K562 (cell line): ENCODE data around the gene SUMF2. TPM values are rescaled to one million over a fixed set of nuclear protein-coding genes. Genes with fewer than 3 reads are reported as not detected.

Experiments
- BRF1 ChIP-seq: IDR thresholded peaks from 3 replicates; pipeline ENCODE4 v1.6.1; 2011; ENCODE audit warnings: borderline replicate concordance, mild to moderate bottlenecking; ENCODE audit not compliant: insufficient read length; ENCODE audit errors: extremely low read depth
- CBFB ChIP-seq: sonication (generic); formaldehyde crosslinking; IDR thresholded peaks from 2 replicates; pipeline ENCODE4 v1.4.0; 2020; ENCODE audit warnings: mild to moderate bottlenecking, missing genetic modification reagents
- CCAR2 ChIP-seq: fragments of 200-400 bp; formaldehyde crosslinking; IDR thresholded peaks from 2 replicates; pipeline ENCODE4 v1.6.1; 2017; ENCODE audit warnings: mild to moderate bottlenecking, low read depth, low read length
- E2F3 ChIP-seq: fragments of 250-450 bp; sonication (Bioruptor Pico); IDR thresholded peaks from 2 replicates; pipeline ENCODE4 v1.4.0; 2020; ENCODE audit warnings: mild to moderate bottlenecking
- FOXO4 ChIP-seq: fragments of 450-650 bp; formaldehyde crosslinking; IDR thresholded peaks from 2 replicates; pipeline ENCODE4 v1.4.0; 2020; ENCODE audit warnings: mild to moderate bottlenecking, moderate library complexity
- GTF2E2 ChIP-seq: fragments of 200-800 bp; sonication (Bioruptor generic); IDR thresholded peaks from 2 replicates; pipeline ENCODE4 v1.6.1; 2016; ENCODE audit warnings: missing genetic modification characterization, missing compliant biosample characterization
- MEIS2 ChIP-seq: fragments of 450-650 bp; IDR thresholded peaks from 2 replicates; pipeline ENCODE4 v1.6.1; 2014; ENCODE audit warnings: mild to moderate bottlenecking; ENCODE audit not compliant: partially characterized antibody
- PHF8 ChIP-seq: fragments of 200-600 bp; sonication (generic); IDR thresholded peaks from 2 replicates; pipeline ENCODE4 v1.6.1; 2012; ENCODE audit warnings: mixed run types, mild to moderate bottlenecking, inconsistent platforms, low read length, moderate library complexity, borderline replicate concordance
- RAD51 ChIP-seq: fragments of 450-650 bp; IDR thresholded peaks from 2 replicates; pipeline ENCODE4 v1.7.1; 2016; ENCODE audit warnings: low read depth, mild to moderate bottlenecking, borderline replicate concordance
- SMARCC2 ChIP-seq: fragments of 450-650 bp; IDR thresholded peaks from 2 replicates; pipeline ENCODE4 v1.6.1; 2017; ENCODE audit warnings: antibody characterized with exemption, moderate library complexity, mild to moderate bottlenecking, low read depth
- THRB ChIP-seq: fragments of 450-650 bp; formaldehyde crosslinking; conservative IDR thresholded peaks from 2 replicates; pipeline ENCODE4 v1.4.0; 2022; ENCODE audit warnings: mild to moderate bottlenecking, missing genetic modification characterization
- ZKSCAN3 ChIP-seq: fragments of 250-450 bp; sonication (Bioruptor Pico); IDR thresholded peaks from 2 replicates; pipeline ENCODE4 v1.4.0; 2020
- ZNF174 ChIP-seq: fragments of 250-450 bp; sonication (Bioruptor Pico); IDR thresholded peaks from 2 replicates; pipeline ENCODE4 v1.4.0; 2020; ENCODE audit warnings: mild to moderate bottlenecking
- ZNF347 ChIP-seq: fragments of 450-650 bp; formaldehyde crosslinking; IDR thresholded peaks from 2 replicates; pipeline ENCODE4 v1.4.0; 2020; ENCODE audit warnings: low read depth, mild to moderate bottlenecking, moderate library complexity
- ZNF699 ChIP-seq: fragments of 250-450 bp; sonication (Bioruptor Pico); IDR thresholded peaks from 2 replicates; pipeline ENCODE4 v1.8.0; 2021; ENCODE audit warnings: mild to moderate bottlenecking, moderate library complexity; ENCODE audit not compliant: insufficient replicate concordance
- polyA plus RNA-seq, 8 experiments: library from polyadenylated mRNA; depleted of rRNA in 4 of 8; stranded (reverse) in 5 of 8; unstranded in 3 of 8; fragments of >200 nt; fragmentation: Nextera tagmentation in 2 of 8; fragmentation: Illumina TruSeq in 1 of 8; extraction: Ambion mirVana in 2 of 8; extraction: Trizol in 1 of 8; gene quantifications; 2 replicates each; pipeline versions ENCODE4 v1.2.1 to v1.2.3, GENCODE V29; 2011 to 2014; ENCODE audit warnings: inconsistent platforms in 1 of 8, missing spikeins in 1 of 8
- total RNA-seq, 7 experiments: library from RNA; depleted of rRNA in 6 of 7; stranded (reverse); fragments of >200 nt in 6 of 7; fragmentation: Illumina TruSeq in 2 of 7; extraction: Trizol in 2 of 7; gene quantifications; 2 replicates each; pipeline versions ENCODE4 v1.2.1 to v1.2.3, GENCODE V29; 2011 to 2021; ENCODE audit warnings: low replicate concordance in 1 of 7
- TF ChIP-seq, protein P1 (sequence below): fragments of 450-650 bp; IDR thresholded peaks from 2 replicates; pipeline ENCODE4 v1.6.1; 2016
- TF ChIP-seq, protein P2 (sequence below): sonication (generic); formaldehyde crosslinking; IDR thresholded peaks from 2 replicates; pipeline ENCODE4 v1.8.1; 2023; ENCODE audit warnings: missing genetic modification reagents, mild to moderate bottlenecking, borderline replicate concordance

SUMF2 gene
- total and polyA plus RNA-seq, 9 of the 15 experiments (the other 6 are each of a cell fraction or from before 2014, with no cell fraction given), result 39.0 to 113 (median 67.7) TPM

GRCh38 chr7:56051339-56052191, 12.5 kb upstream of the SUMF2 start, which contains the start of the genes CCT6A and PSPH (continued):
- TF ChIP-seq ZNF699 (CRISPR knock-in tag) (no peak), ZNF347 (no peak), CBFB (CRISPR knock-in tag) (0 out of 2 replicates have a peak, but pooled peaks have one; percentile 47), SMARCC2 (no peak), E2F3 (no peak), FOXO4 (CRISPR knock-in tag) (no peak), GTF2E2 (tag) (peak; percentile 23; the same call in 1 of the 2 replicates), ZKSCAN3 (CRISPR knock-in tag) (no peak), ZNF174 (CRISPR knock-in tag) (no peak), MEIS2 (no peak), BRF1 (no peak), PHF8 (peak; percentile 76), RAD51 (no peak), THRB (CRISPR knock-in tag) (no peak), CCAR2 (no peak)
- TF ChIP-seq, protein P1, sequence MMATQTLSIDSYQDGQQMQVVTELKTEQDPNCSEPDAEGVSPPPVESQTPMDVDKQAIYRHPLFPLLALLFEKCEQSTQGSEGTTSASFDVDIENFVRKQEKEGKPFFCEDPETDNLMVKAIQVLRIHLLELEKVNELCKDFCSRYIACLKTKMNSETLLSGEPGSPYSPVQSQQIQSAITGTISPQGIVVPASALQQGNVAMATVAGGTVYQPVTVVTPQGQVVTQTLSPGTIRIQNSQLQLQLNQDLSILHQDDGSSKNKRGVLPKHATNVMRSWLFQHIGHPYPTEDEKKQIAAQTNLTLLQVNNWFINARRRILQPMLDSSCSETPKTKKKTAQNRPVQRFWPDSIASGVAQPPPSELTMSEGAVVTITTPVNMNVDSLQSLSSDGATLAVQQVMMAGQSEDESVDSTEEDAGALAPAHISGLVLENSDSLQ, result peak; percentile 32; the same call in 1 of the 2 replicates
- TF ChIP-seq, protein P2, sequence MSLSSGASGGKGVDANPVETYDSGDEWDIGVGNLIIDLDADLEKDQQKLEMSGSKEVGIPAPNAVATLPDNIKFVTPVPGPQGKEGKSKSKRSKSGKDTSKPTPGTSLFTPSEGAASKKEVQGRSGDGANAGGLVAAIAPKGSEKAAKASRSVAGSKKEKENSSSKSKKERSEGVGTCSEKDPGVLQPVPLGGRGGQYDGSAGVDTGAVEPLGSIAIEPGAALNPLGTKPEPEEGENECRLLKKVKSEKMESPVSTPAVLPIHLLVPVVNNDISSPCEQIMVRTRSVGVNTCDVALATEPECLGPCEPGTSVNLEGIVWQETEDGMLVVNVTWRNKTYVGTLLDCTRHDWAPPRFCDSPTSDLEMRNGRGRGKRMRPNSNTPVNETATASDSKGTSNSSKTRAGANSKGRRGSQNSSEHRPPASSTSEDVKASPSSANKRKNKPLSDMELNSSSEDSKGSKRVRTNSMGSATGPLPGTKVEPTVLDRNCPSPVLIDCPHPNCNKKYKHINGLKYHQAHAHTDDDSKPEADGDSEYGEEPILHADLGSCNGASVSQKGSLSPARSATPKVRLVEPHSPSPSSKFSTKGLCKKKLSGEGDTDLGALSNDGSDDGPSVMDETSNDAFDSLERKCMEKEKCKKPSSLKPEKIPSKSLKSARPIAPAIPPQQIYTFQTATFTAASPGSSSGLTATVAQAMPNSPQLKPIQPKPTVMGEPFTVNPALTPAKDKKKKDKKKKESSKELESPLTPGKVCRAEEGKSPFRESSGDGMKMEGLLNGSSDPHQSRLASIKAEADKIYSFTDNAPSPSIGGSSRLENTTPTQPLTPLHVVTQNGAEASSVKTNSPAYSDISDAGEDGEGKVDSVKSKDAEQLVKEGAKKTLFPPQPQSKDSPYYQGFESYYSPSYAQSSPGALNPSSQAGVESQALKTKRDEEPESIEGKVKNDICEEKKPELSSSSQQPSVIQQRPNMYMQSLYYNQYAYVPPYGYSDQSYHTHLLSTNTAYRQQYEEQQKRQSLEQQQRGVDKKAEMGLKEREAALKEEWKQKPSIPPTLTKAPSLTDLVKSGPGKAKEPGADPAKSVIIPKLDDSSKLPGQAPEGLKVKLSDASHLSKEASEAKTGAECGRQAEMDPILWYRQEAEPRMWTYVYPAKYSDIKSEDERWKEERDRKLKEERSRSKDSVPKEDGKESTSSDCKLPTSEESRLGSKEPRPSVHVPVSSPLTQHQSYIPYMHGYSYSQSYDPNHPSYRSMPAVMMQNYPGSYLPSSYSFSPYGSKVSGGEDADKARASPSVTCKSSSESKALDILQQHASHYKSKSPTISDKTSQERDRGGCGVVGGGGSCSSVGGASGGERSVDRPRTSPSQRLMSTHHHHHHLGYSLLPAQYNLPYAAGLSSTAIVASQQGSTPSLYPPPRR (CRISPR knock-in tag), result 0 out of 2 replicates have a peak, but pooled peaks have one; percentile 60
